ENCODE measurements around the gene ANKDD1B.

Gene ANKDD1B

DNA sequence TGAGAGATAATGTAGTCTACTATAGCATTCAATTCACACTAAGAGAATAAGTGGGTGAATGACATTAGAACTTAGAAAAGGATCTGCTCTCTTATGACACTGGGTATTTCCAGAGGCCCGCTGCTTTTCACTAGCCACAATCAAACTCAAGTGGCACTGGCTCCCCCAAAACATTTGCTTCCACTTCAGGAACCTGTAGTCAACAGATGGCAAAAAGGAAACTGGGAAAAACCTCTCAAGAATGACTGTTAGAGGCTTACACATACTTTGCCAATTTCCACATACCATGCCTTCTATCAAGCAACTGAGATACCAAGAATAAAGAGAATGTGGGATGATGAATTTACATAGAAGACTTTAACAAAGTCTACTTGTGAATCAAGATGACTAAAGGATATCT lies 94.8 kb downstream of the ANKDD1B start:
- DNase-seq (ENCODE audit: low read depth): no peak

DNA sequence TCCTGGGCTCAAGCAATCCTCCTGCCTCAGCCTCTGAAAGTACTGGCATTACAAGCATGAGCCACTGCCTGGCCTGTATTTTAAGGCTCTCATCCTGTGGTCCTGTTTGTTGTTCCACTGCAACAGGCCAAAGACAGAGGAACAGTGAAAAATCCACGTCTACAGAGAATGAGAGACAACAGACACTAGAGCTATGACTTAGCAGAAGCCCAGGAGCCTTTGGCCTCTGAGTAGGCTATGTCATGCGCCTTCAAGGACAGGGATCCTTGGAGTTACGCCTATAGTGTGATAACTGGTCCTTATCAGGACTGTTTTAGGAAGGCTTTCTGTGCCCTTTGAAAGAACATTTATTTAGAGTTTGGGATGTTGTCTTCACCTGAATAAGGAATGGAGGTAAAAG lies 95.5 kb downstream of the ANKDD1B start:
- no peak for DNase-seq (ENCODE audit: low read depth)

DNA sequence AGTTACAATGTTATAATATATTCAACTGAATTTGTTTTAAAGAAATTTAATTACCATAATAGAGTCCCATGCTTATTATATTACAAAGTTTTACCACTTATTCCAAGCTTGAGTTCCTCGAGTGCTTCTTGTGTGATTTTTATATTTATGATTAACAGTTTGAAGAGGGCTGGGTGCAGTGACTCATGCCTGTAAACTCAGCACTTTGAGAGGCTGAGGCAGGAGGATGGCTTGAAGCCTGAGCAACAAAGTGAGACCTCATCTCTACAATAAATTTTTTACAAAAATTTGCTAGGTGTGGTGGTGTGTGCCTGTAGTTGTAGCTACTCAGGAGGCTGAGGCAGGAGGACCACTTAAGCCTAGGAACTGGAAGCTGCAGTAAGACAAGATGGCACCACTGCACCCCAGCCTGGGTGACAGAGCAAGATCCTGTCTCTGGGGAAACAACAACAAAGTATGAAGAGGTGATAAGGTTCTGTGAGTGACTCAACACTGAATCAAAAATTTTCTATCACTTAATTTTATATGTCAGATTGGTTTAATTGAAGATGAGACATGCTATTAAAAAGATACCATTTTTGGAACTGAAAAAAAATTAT lies 96.8 kb downstream of the ANKDD1B start:
- DNase-seq (ENCODE audit: low read depth): no peak

DNA sequence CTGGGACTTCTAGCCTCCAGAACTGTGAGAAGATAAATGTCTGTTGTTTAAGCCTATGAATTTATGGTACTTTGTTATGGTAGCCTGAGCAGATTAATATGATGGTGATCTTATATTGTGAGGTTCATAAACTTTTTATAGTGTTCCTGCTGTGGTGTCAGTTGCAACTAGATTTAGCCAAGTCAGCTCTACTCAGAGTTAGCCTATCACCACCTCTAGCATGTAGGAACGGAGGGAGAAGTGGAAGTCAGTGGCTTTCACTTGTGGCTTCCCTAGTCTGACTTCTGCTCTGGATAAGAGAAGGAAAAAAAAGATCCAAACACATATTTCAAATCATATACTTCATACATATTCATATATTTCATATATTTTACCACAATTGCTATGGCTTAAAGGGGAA lies 99.4 kb downstream of the ANKDD1B start:
- no peak for DNase-seq (ENCODE audit: low read depth)

DNA sequence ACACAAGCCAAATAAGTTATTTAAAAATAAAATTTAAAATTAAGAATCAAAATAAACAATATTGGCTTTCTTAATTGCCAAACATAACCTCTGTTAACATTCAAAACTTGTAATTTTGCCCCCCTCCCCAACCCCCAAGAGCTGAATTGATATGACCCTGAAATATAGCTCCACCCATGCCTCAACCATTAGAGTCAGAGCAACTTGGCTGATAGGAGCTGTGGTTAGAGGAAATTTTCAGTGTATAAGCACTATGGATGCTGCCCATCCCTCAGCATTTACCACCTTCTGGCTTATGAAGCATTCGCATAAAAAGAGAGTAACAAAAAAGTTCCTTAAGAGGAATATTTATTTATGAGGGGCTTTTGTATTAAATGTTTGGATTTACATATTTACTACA lies 99.9 kb downstream of the ANKDD1B start:
- no peak for DNase-seq (ENCODE audit: low read depth)

DNA sequence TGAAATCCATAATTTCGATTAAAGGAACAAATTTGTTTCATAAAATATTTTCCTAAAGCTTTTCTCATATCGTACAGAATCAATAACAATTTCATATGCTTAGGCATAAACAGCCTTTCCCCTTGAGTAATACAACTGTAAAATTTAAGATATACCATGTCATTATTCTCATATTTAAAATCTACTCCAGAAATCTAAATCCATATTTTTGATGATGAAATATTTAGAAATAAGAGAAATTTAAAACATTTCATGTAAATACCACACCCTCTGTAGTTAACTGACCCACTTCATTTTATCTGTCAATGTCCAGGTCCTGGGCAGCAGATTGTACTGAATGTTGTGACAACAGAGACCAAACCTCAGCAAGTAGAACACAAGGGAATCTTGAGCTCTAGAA lies 100.8 kb downstream of the ANKDD1B start:
- no peak for DNase-seq (ENCODE audit: low read depth)

DNA sequence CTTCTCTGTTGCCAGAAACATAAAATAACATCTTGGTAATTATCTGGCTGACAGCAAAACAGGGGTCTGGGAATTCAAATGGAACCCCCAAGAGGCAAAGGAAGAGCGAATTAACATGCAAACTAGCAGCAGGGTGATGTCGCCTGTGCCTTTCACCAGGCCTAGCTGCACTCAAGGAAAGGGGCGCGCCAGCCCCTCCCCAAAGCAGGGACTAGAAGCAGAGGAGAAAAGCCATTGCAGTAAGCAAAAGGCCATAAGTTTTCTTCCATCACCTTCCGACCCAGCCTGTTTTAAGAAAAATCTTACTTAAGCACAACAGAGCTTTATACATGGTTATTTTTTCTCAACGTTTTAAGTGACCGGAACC lies 105.4 kb downstream of the ANKDD1B start:
- DNase-seq (ENCODE audit: low read depth): no peak

DNA sequence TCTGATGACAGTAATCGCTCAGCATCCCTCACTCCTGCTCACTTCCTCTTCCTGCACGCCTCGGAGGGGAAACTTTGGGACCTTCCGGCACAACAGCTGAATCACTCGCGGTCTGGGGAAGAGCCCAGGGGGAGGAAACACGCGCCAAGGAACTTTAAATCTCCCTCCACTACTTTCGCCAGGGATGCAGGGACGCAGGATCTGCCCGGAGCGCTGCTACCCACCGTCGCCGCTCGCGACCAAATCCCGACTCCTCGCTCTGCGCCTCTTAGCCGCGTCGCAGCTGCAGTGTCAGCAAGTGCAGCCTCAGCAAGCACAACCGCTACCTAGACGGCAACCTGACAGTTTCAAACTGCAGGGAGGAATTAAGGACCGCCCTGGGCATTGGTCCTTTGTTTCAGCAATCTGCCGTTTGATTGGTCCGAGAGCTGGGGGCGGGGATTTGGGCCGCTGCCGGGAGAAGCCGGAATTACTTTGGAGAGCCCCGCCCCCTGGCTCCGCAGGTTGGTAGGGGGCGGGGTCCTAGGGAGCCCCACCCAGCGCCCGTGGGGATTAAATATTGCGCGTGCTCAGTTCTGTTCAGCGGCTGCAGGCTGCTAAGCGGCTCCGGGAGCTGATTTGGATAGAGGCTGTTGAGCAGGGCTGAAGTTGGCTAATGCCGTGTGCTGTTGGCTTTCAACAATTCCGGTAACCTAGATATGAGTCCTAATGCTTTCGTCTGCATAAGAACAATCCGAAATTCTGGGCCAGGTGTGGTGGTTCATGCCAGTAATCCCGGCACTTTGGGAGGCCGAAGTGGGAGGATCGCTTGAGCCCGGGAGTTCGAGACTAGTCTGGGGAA lies 106.0 kb downstream of the ANKDD1B start, which contains the start of gene POC5:
Gene POC5, minus strand, starts transcription at position 356 of the 841 bp plus-strand sequence. CDS start 4,500 bp downstream, outside the sequence.
- peak; percentile 96 for DNase-seq (ENCODE audit: low read depth)

DNA sequence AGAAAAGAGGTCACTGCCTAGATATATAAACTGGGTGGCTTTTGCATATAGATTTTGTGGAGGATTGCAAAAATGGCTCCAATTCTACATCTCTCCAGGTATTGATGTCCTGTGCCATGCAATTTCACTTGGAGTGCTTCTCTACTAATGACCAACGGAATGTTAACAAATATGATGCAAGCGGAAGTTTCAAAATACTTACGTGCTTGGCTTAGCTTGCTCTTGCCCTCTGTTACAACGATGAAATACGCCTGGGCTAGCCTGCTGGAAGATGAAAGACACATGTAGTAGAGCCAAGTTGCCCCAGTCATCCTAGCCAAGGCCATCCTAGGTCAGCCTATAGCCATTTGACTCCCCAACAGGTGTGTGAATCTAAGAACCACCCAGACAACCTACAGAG lies 109.6 kb downstream of the ANKDD1B start:
- DNase-seq (ENCODE audit: low read depth): no peak

Measured in T follicular helper cell (primary cell).